Measurements from ENCODE around the gene ADIPOR2. TPM values are rescaled to one million over a fixed set of nuclear protein-coding genes. Genes with fewer than 3 reads are reported as not detected.

ADIPOR2 gene
- total and polyA plus RNA-seq, 2 of the 4 experiments (the other 2 are of a cell fraction) = 20.0 to 24.9 TPM

- intact Hi-C loops (cut with micrococcal nuclease) (no loop called here), in situ Hi-C loops (cut with MboI; ENCODE audit: low sequenced_read_pairs) (loop anchor here (5.0 kb wide), 1 partner anchor 140 kb away; no protein-coding TSS in a partner anchor), dilution Hi-C loops (cut with HindIII; ENCODE audit: low sequenced_read_pairs, unreplicated experiment) (no loop called here)
- Histone ChIP-seq H3K4me3 (ENCODE audit: insufficient read depth, low read depth, low read length) (no peak overlapping the region), H2BK15ac (ENCODE audit: low read depth, low read length) (no peak overlapping the region), H3K4ac (ENCODE audit: low read depth, low read length) (no peak overlapping the region), H2BK5ac (ENCODE audit: low read depth, low read length, poor library complexity, severe bottlenecking) (no peak overlapping the region), H3K27me3 (ENCODE audit: control insufficient read depth, insufficient read depth, low read length) (no peaks in the 10 kb centered on the region), H3K4me1 (ENCODE audit: control insufficient read depth, insufficient read depth, low read length) (no peaks in the 10 kb centered on the region), H3K36me3 (ENCODE audit: control insufficient read depth, insufficient read depth, low read length) (peaks cover 12% of the 10 kb centered on the region), H4K5ac (ENCODE audit: low read depth, low read length) (no peak overlapping the region), H2AK9ac (replicated peaks; ENCODE audit: low read depth, low read length, poor library complexity) (no peak overlapping the region), H3K14ac (replicated peaks; ENCODE audit: low read depth, low read length) (no peak overlapping the region), H2BK120ac (ENCODE audit: low read depth, low read length) (no peak overlapping the region), H3K23ac (ENCODE audit: low read depth, low read length) (no peak overlapping the region), H4K20me1 (ENCODE audit: insufficient read depth, low read length) (0 out of 2 replicates have a peak, but pooled peaks cover 6% of the 10 kb centered on the region), H3K9ac (ENCODE audit: low read depth, low read length) (no peak overlapping the region), H2AFZ (replicated peaks; ENCODE audit: low read length, poor library complexity) (no peak overlapping the region), H3K79me1 (ENCODE audit: low read depth in 1 of 2, low read length in 2 of 2) (peaks cover 6 to 17% of the 10 kb centered on the region in 2 experiments; a peak in 3 of 4 replicates), H4K91ac (ENCODE audit: insufficient read depth, low read depth, low read length) (no peak overlapping the region), H3K56ac (ENCODE audit: extremely low read depth, insufficient read depth, low read length) (no peak overlapping the region), H3K18ac (ENCODE audit: low read depth, low read length) (no peak overlapping the region), H3K9me3 (ENCODE audit: control insufficient read depth, insufficient read depth, low read length) (no peaks in the 10 kb centered on the region), H4K8ac (ENCODE audit: low read depth in 2 of 2, low read length in 2 of 2) (no peak overlapping the region), H3K4me2 (ENCODE audit: low read depth, low read length) (no peak overlapping the region), H3K27ac (ENCODE audit: insufficient read depth, low read length) (no peak overlapping the region), H2BK20ac (ENCODE audit: low read depth, low read length) (no peak overlapping the region), H2AK5ac (ENCODE audit: low read depth, low read length) (no peak overlapping the region), H3K9me1 (ENCODE audit: insufficient read depth, low read length) (peaks cover 8% of the 10 kb centered on the region)
- TF ChIP-seq MAFK (IDR thresholded peaks at IDR 0.05; ENCODE audit: low read depth, low read length) (no peak), CTCF (conservative IDR thresholded peaks at IDR 0.05; ENCODE audit: low read depth, low read length) (no peak), BHLHE40 (IDR thresholded peaks at IDR 0.05; ENCODE audit: low read depth, low read length) (no peak), MAZ (IDR thresholded peaks at IDR 0.05; ENCODE audit: borderline replicate concordance, low read depth, low read length) (no peak), CHD1 (IDR thresholded peaks at IDR 0.05; ENCODE audit: low read depth, low read length) (no peak), RCOR1 (IDR thresholded peaks at IDR 0.05; ENCODE audit: insufficient replicate concordance, low read length) (no peak), POLR2A (IDR thresholded peaks at IDR 0.05; ENCODE audit: low read depth, low read length) (no peak), RAD21 (IDR thresholded peaks at IDR 0.05; ENCODE audit: low read length) (no peak), FOS (IDR thresholded peaks at IDR 0.05; ENCODE audit: low read depth, low read length) (no peak), USF2 (IDR thresholded peaks at IDR 0.05; ENCODE audit: low read depth, low read length) (no peak), MXI1 (IDR thresholded peaks at IDR 0.05; ENCODE audit: borderline replicate concordance, low read depth, low read length) (no peak)
- WGBS, 2 experiments (ENCODE audit: extremely low coverage in 2 of 2, insufficient read length in 1 of 2) = 87% methylated on average over 3 of the region's 6 CpGs; no CpG with 5 or more reads in 1 of the 2 experiments
- ChIA-PET POLR2A (ENCODE audit: unreplicated experiment) (no interaction called here), CTCF (interaction anchor here (0.6 to 1.5 kb wide), 2 partner anchors 153 to 239 kb away, joined by 3 read pairs; no protein-coding TSS in a partner anchor)
- no peak for DNase-seq
- no TSS peak for BruUV-seq (replicated peaks)
- ATAC-seq (ENCODE audit: low read depth) = no peak
Observed at GRCh38 chr12:1787714-1788113, 96.8 kb downstream of the ADIPOR2 start.
